IMR-90 (cell line): ENCODE measurements around the gene POLR1A. TPM values are rescaled to one million over a fixed set of nuclear protein-coding genes. Genes with fewer than 3 reads are reported as not detected.

Experiments used
- ATAC-seq: fragments of 200-7000 bp; cut with Tn5 transposase; 2 replicates; pipeline ENCODE4 v1.9.1; 2020; ENCODE audit warnings: low read depth, mild to moderate bottlenecking, moderate library complexity
- BruUV-seq: library from RNA; stranded (reverse); fragments of 400-500 nt; replicated peaks from 2 replicates; lab custom pipeline; 2021; lab: Mats Ljungman, UMichigan
- CTCF ChIA-PET: fragments of 300-600 bp; formaldehyde crosslinking; extraction: SDS; loops from one replicate; lab custom pipeline; 2021; ENCODE audit warnings: antibody characterized with exemption; lab: Yijun Ruan, JAX
- POLR2A ChIA-PET: fragments of 300-600 bp; sonication (Branson Sonifier 250); formaldehyde crosslinking; loops from one replicate; lab custom pipeline; 2022; ENCODE audit warnings: antibody characterized with exemption; ENCODE audit not compliant: unreplicated experiment; lab: Charles Lee
- DNase-seq: peaks from one replicate; pipeline ENCODE4 v3.0.0; 2013
- H2AFZ ChIP-seq: replicated peaks from 2 replicates; pipeline ENCODE3; 2013; ENCODE audit warnings: low read length, mild to moderate bottlenecking; ENCODE audit not compliant: poor library complexity
- H2AK5ac ChIP-seq: 2 replicates; pipeline ENCODE4 v1.6.1; 2013; ENCODE audit warnings: low read depth, low read length, inconsistent platforms
- H2AK9ac ChIP-seq: replicated peaks from 2 replicates; pipeline ENCODE3; 2013; ENCODE audit warnings: mild to moderate bottlenecking, low read depth, low read length, moderate library complexity; ENCODE audit not compliant: poor library complexity
- H2BK120ac ChIP-seq: 2 replicates; pipeline ENCODE4 v1.6.1; 2013; ENCODE audit warnings: low read depth, low read length, inconsistent platforms
- H2BK15ac ChIP-seq: 3 replicates; pipeline ENCODE4 v1.6.1; 2013; ENCODE audit warnings: low read depth, low read length, inconsistent platforms
- H2BK20ac ChIP-seq: 2 replicates; pipeline ENCODE4 v1.6.1; 2013; ENCODE audit warnings: low read depth, mild to moderate bottlenecking, inconsistent platforms, low read length, moderate library complexity
- H2BK5ac ChIP-seq: 2 replicates; pipeline ENCODE4 v1.6.1; 2013; ENCODE audit warnings: mild to moderate bottlenecking, low read depth, low read length, inconsistent platforms; ENCODE audit not compliant: poor library complexity, severe bottlenecking
- H3K14ac ChIP-seq: replicated peaks from 2 replicates; pipeline ENCODE4 v1.6.1; 2013; ENCODE audit warnings: low read depth, low read length, inconsistent platforms
- H3K18ac ChIP-seq: 2 replicates; pipeline ENCODE4 v1.6.1; 2013; ENCODE audit warnings: low read depth, low read length, control low read depth
- H3K23ac ChIP-seq: 2 replicates; pipeline ENCODE4 v1.6.1; 2013; ENCODE audit warnings: low read depth, low read length, inconsistent platforms
- H3K27ac ChIP-seq: 2 replicates; pipeline ENCODE4 v1.5.1; 2013; ENCODE audit warnings: mild to moderate bottlenecking, control low read depth, low read length; ENCODE audit not compliant: insufficient read depth
- H3K27me3 ChIP-seq: 2 replicates; pipeline ENCODE4 v1.6.1; 2013; ENCODE audit warnings: low read length; ENCODE audit not compliant: control insufficient read depth, insufficient read depth
- H3K36me3 ChIP-seq: 2 replicates; pipeline ENCODE4 v1.6.1; 2013; ENCODE audit warnings: low read length, mixed read lengths; ENCODE audit not compliant: control insufficient read depth, insufficient read depth
- H3K4ac ChIP-seq: 2 replicates; pipeline ENCODE4 v1.6.1; 2013; ENCODE audit warnings: low read depth, low read length, inconsistent platforms
- H3K4me1 ChIP-seq: 2 replicates; pipeline ENCODE4 v1.6.1; 2013; ENCODE audit warnings: low read length, mixed read lengths; ENCODE audit not compliant: control insufficient read depth, insufficient read depth
- H3K4me2 ChIP-seq: 2 replicates; pipeline ENCODE4 v1.6.1; 2013; ENCODE audit warnings: low read depth, mild to moderate bottlenecking, control low read depth, low read length, moderate library complexity
- H3K4me3 ChIP-seq: 2 replicates; pipeline ENCODE4 v1.5.1; 2013; ENCODE audit warnings: low read depth, mild to moderate bottlenecking, control low read depth, low read length, moderate library complexity; ENCODE audit not compliant: insufficient read depth
- H3K56ac ChIP-seq: 2 replicates; pipeline ENCODE4 v1.6.1; 2013; ENCODE audit warnings: low read length, inconsistent platforms; ENCODE audit not compliant: insufficient read depth; ENCODE audit errors: extremely low read depth
- H3K79me1 ChIP-seq, 2 experiments: 2 replicates each; pipeline ENCODE4 v1.6.1; 2013; ENCODE audit warnings: low read length in 2 of 2, inconsistent platforms in 1 of 2, low read depth in 1 of 2
- H3K9ac ChIP-seq: 2 replicates; pipeline ENCODE4 v1.6.1; 2013; ENCODE audit warnings: low read depth, low read length, control low read depth
- H3K9me1 ChIP-seq: 2 replicates; pipeline ENCODE4 v1.6.1; 2013; ENCODE audit warnings: low read length, inconsistent platforms; ENCODE audit not compliant: insufficient read depth
- H3K9me3 ChIP-seq: 2 replicates; pipeline ENCODE4 v1.6.1; 2013; ENCODE audit warnings: low read length; ENCODE audit not compliant: control insufficient read depth, insufficient read depth
- H4K20me1 ChIP-seq: 2 replicates; pipeline ENCODE4 v1.6.1; 2013; ENCODE audit warnings: low read length, inconsistent platforms; ENCODE audit not compliant: insufficient read depth
- H4K5ac ChIP-seq: 2 replicates; pipeline ENCODE4 v1.6.1; 2013; ENCODE audit warnings: mild to moderate bottlenecking, low read depth, low read length, control low read depth
- H4K8ac ChIP-seq, 2 experiments: 2 replicates each; pipeline ENCODE4 v1.6.1; 2013; ENCODE audit warnings: low read depth in 2 of 2, low read length in 2 of 2, control low read depth in 1 of 2, inconsistent platforms in 1 of 2
- H4K91ac ChIP-seq: 2 replicates; pipeline ENCODE4 v1.6.1; 2013; ENCODE audit warnings: low read depth, low read length, inconsistent platforms; ENCODE audit not compliant: insufficient read depth
- BHLHE40 ChIP-seq: fragments of 150-350 bp; IDR thresholded peaks from 2 replicates; pipeline ENCODE4 v1.6.1; 2016; ENCODE audit warnings: mild to moderate bottlenecking, low read depth, low read length
- CEBPB ChIP-seq: IDR thresholded peaks from 2 replicates; pipeline ENCODE4 v1.6.1; 2012; ENCODE audit warnings: low read depth, low read length, improper control_type of control experiment
- CHD1 ChIP-seq: IDR thresholded peaks from 2 replicates; pipeline ENCODE4 v1.6.1; 2012; ENCODE audit warnings: low read depth, low read length, improper control_type of control experiment
- CTCF ChIP-seq: conservative IDR thresholded peaks from 2 replicates; pipeline ENCODE4 v1.5.1; 2012; ENCODE audit warnings: mild to moderate bottlenecking, low read depth, low read length, improper control_type of control experiment
- ELK1 ChIP-seq: fragments of 150-350 bp; IDR thresholded peaks from 2 replicates; pipeline ENCODE4 v1.6.1; 2016; ENCODE audit warnings: low read depth, mild to moderate bottlenecking, low read length, moderate library complexity, borderline replicate concordance
- FOS ChIP-seq: fragments of 150-350 bp; IDR thresholded peaks from 2 replicates; pipeline ENCODE4 v1.6.1; 2016; ENCODE audit warnings: low read depth, low read length
- MAFK ChIP-seq: IDR thresholded peaks from 2 replicates; pipeline ENCODE4 v1.6.1; 2012; ENCODE audit warnings: low read depth, low read length, improper control_type of control experiment
- MAZ ChIP-seq: IDR thresholded peaks from 2 replicates; pipeline ENCODE4 v1.6.1; 2012; ENCODE audit warnings: low read depth, mild to moderate bottlenecking, low read length, improper control_type of control experiment, moderate library complexity, borderline replicate concordance
- MXI1 ChIP-seq: IDR thresholded peaks from 2 replicates; pipeline ENCODE4 v1.6.1; 2012; ENCODE audit warnings: low read depth, mild to moderate bottlenecking, low read length, moderate library complexity, borderline replicate concordance
- NFE2L2 ChIP-seq: fragments of 150-350 bp; IDR thresholded peaks from 2 replicates; pipeline ENCODE4 v1.6.1; 2016; ENCODE audit warnings: low read depth, mild to moderate bottlenecking, low read length
- POLR2A ChIP-seq: IDR thresholded peaks from 2 replicates; pipeline ENCODE4 v1.6.1; 2012; ENCODE audit warnings: mild to moderate bottlenecking, low read depth, low read length
- RAD21 ChIP-seq: IDR thresholded peaks from 2 replicates; pipeline ENCODE4 v1.6.1; 2012; ENCODE audit warnings: low read length, improper control_type of control experiment
- RCOR1 ChIP-seq: IDR thresholded peaks from 2 replicates; pipeline ENCODE4 v1.6.1; 2012; ENCODE audit warnings: mild to moderate bottlenecking, low read length, improper control_type of control experiment; ENCODE audit not compliant: insufficient replicate concordance
- RFX5 ChIP-seq: IDR thresholded peaks from 2 replicates; pipeline ENCODE4 v1.8.0; 2012; ENCODE audit warnings: low read depth, mild to moderate bottlenecking, low read length, moderate library complexity
- SMC3 ChIP-seq: fragments of 150-350 bp; IDR thresholded peaks from 2 replicates; pipeline ENCODE4 v1.6.1; 2016; ENCODE audit warnings: low read depth, mild to moderate bottlenecking, antibody characterized with exemption, low read length, moderate library complexity
- USF2 ChIP-seq: fragments of 150-350 bp; IDR thresholded peaks from 2 replicates; pipeline ENCODE4 v1.6.1; 2017; ENCODE audit warnings: mild to moderate bottlenecking, antibody characterized with exemption, low read length, low read depth
- WGBS, 2 experiments: methylation state at CpG; one replicate each; pipeline versions ENCODE4 v1.1.5 to v1.1.7; 2013; ENCODE audit warnings: missing lambda C conversion rate in 2 of 2; ENCODE audit not compliant: insufficient read length in 1 of 2; ENCODE audit errors: extremely low coverage in 2 of 2; 5-methylcytosine and 5-hydroxymethylcytosine counted together
- dilution Hi-C: fragments of 300-500 bp; cut with HindIII; formaldehyde crosslinking; loops from one replicate; pipeline ENCODE4 v1.14.3; 2018; ENCODE audit warnings: low sequenced_read_pairs; ENCODE audit not compliant: unreplicated experiment
- in situ Hi-C: fragments of 300-500 bp; cut with MboI; formaldehyde crosslinking; loops from 3 replicates; pipeline ENCODE4 v1.14.3; 2019; ENCODE audit warnings: low sequenced_read_pairs, inconsistent platforms, mixed read lengths
- intact Hi-C: fragments of 100-400 bp; cut with micrococcal nuclease; formaldehyde crosslinking; loops from 2 replicates; pipeline ENCODE4 v1.10.0; 2022
- polyA plus RNA-seq, 3 experiments: library from polyadenylated mRNA; depleted of rRNA; stranded (reverse); fragments of >200 nt; gene quantifications; 2 replicates each; pipeline ENCODE4 v1.2.3, GENCODE V29; 2012; ENCODE audit warnings: low replicate concordance in 1 of 3
- total RNA-seq: library from RNA; depleted of rRNA; stranded (reverse); fragments of >200 nt; gene quantifications from 2 replicates; pipeline ENCODE4 v1.2.3, GENCODE V29; 2012

Gene POLR1A
- total and polyA plus RNA-seq, 2 of the 4 experiments (the other 2 are of a cell fraction): 7.6 to 27.4 TPM

GRCh38 chr2:86070868-86071267, 34.8 kb downstream of the POLR1A start:
- H3K4ac ChIP-seq: no peak overlapping the region
- ChIA-PET CTCF (no interaction called here), POLR2A (no interaction called here)
- H3K4me3 ChIP-seq: no peak overlapping the region
- no peaks in the 10 kb centered on the region for H3K9me3 ChIP-seq
- no peak overlapping the region for H3K9ac ChIP-seq
- no peak overlapping the region for H2BK15ac ChIP-seq
- H4K20me1 ChIP-seq: no peaks in the 10 kb centered on the region
- DNase-seq: no peak
- no CpG with 5 or more reads among the region's 2 CpGs for WGBS, 2 experiments
- H3K27ac ChIP-seq: no peak overlapping the region
- H3K56ac ChIP-seq: no peak overlapping the region
- H4K91ac ChIP-seq: no peak overlapping the region
- no peak overlapping the region for H4K8ac ChIP-seq
- H3K9me1 ChIP-seq: no peaks in the 10 kb centered on the region; the same call in 1 of the 2 replicates
- no peak overlapping the region for H4K5ac ChIP-seq
- peaks cover 46% of the 10 kb centered on the region for H3K36me3 ChIP-seq
- no peak overlapping the region for H3K4me2 ChIP-seq
- no peak overlapping the region for H2AFZ ChIP-seq
- H3K14ac ChIP-seq: no peak overlapping the region
- no peak overlapping the region for H3K18ac ChIP-seq
- no peak overlapping the region for H3K23ac ChIP-seq
- H2BK120ac ChIP-seq: no peak overlapping the region
- no TSS peak for BruUV-seq
- dilution Hi-C loops (no loop called here), intact Hi-C loops (no loop called here), in situ Hi-C loops (no loop called here)
- peaks cover 3% of the 10 kb centered on the region; the same call in 1 of the 2 replicates for H3K4me1 ChIP-seq
- no peak overlapping the region for H2BK20ac ChIP-seq
- TF ChIP-seq RFX5 (no peak), FOS (no peak), CTCF (no peak), MAZ (no peak), ELK1 (no peak), POLR2A (no peak), SMC3 (no peak), CHD1 (no peak), MXI1 (no peak), RCOR1 (no peak), CEBPB (no peak), NFE2L2 (no peak), USF2 (no peak), RAD21 (no peak), MAFK (no peak), BHLHE40 (no peak)
- no peak overlapping the region for H2AK5ac ChIP-seq
- H3K27me3 ChIP-seq: no peaks in the 10 kb centered on the region
- H2BK5ac ChIP-seq: no peak overlapping the region
- ATAC-seq: no peak
- peaks cover 3 to 19% of the 10 kb centered on the region in 2 experiments; a peak in 3 of 4 replicates for H3K79me1 ChIP-seq
- no peak overlapping the region for H2AK9ac ChIP-seq
